Renal pelvis (tissue), 4 donors: Measurements from ENCODE around the gene WDR36. TPM values are rescaled to one million over a fixed set of nuclear protein-coding genes. Genes with fewer than 3 reads are reported as not detected.
"Not testable (repeated sequence)": the region's sequence is repeated elsewhere in the genome, so short reads cannot be mapped to it uniquely, and the experiment has no call there.

Source experiments
- DNase-seq: peaks from one replicate; pipeline ENCODE4 v3.0.0-alpha.2; 2013
- polyA plus RNA-seq, 3 donors: library from polyadenylated mRNA; unstranded; fragments of 120-200 nt; gene quantifications; one replicate each; pipeline ENCODE4 v1.2.1, GENCODE V29; 2013; ENCODE audit not compliant: insufficient read length in 3 of 3

The WDR36 gene
- polyA plus RNA-seq, 3 donors: 23.9 to 32.2 (median 28.4) TPM

DNA sequence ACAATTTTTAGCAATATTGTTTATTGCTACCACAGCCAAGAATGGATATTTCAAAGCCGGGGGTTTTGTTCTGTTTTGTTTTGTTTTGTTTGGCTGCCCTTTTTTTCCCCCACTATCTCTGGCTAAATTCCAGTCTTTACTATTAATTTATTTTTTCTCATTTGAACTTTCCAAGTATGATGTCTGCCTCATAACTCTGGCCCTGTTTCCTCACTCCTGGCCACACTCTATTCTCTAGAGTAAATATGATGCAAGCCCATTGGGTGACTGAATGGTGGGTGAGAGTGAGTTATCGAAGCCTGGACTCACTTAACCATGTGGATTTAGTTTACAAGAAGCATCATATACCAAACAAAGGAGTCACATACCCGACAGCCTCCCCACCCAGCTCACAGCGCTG lies 41.9 kb downstream of the WDR36 start:
- DNase-seq: peak; percentile 16

DNA sequence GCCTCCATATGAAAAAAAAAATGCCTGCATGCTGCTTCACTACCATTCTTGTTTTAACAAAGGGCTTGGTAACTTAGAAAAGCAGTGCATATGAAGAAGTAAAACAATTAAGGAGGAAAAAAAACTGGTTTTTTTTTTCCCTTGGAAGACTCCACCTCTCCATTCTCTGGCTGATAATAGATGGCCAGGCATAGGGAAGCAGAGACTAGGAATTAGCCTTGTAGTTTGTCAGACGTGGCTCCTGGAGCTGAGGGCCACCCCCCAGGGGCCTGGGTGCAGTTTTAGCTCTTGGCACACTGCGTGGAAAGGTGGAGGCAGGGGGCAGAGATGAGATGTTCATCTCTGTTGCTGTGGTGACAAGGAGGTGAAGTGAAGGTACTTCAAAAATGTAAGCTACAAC lies 42.7 kb downstream of the WDR36 start:
- DNase-seq: no peak

DNA sequence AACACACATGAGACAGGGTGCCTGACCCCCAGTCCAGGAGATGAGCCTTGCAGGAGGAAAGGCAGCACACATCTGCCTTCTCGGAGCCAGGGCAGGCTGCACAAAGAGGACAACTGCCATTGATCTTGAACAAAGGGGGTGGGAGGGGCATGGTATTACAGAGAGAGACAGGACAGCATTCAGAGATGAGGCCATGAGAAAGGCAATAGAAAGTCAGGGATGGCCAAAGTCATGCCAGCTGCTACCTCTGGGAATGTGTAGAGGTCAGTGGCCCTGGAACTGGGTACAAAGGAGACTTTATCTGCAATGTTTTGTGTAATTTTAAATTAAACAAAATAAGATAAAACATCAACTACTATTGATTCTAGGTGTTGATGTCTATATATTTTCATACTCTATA lies 43.2 kb downstream of the WDR36 start:
- no peak for DNase-seq

DNA sequence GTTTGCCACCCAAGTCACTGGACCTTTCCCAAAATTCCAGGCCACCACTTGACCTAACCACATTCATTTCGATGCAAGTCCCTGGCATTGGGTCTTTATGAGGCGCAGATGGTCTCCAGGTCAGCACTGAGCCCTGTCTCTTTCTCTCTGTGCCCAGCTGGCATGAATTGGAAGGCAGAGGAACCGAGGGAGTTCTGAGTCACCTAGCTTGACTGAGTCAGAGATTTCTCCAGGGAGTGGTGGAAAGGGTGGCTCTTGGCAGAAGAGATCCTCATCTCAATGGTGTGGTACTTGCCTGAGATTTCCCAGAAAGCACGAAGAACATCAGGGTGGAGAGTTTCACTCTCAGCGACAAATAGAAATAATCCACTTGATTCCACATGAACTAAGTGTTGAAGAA lies 43.8 kb downstream of the WDR36 start:
- DNase-seq: no peak

DNA sequence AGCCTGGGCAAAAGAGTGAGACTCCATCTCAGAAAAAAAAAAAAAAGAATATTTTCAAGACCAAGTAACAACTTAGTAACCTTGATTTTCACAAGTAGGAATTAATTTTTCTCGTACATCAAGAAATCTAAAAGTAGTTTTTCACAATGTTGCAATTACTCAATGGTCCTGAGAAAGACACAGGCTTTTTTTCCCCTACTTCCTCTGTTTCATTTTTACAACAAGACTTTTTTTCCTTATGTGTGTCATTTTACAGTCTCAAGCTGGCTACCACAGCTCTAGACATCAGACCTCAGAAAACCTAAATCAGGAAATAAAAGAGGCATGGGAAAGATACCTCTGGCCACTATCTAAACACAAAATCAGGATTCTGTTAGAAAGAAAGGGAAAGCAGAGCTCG lies 45.9 kb downstream of the WDR36 start:
- DNase-seq: no peak

DNA sequence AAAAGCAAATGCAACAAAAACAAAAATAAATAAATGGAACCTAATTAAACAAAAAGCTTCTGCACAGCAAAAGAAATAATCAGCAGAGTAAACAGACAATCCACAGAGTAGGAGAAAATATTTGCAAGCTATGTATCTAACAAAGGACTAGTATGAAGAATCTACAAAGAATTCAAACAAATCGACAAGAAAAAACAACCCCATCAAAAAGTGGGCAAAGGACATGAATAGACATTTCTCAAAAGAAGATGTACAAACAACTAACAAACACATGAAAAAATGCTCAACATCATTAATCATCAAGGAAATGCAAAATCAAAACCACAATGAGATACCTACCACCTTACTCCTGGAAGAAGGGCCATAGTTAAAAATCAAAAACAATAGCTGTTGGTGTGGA lies 49.3 kb downstream of the WDR36 start:
- DNase-seq: not testable (repeated sequence)

DNA sequence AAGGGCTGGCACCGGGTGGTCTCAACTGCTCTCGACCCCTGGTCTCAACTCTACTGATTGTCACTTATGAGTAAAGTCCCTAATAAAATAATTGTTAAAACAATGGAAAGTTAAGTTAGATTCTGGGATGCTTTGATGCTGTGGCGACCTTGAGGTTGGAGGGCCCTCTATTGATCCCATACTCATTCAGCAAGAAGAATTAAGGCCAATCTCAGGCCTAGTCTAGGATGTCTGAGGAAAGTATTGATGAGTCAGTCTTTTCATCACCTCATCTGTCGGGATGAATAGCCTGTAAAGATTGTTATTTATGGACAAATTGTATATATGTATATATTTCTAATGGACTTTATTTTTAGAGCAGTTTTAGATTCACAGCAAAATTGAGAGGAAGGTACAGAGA lies 50.8 kb downstream of the WDR36 start:
- DNase-seq: no peak

DNA sequence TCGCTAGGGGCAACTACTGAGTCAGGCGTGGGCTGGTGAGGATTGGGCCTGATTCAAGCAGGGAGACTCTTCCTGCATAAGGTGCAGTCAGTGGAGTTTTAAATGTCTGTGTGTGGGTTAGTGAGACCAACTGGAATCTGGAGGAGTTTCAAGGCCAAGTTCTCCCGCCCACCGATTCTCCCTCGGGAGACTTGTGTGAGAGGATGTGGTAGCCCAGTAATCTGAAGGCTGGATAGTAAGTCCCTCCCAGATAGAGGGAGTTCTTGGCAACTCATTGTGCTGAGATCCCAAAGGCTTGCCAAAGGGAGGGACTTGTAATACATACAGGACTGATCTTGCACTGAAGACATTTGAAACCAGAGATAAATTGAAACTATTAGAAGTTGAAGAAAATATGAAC lies 51.8 kb downstream of the WDR36 start:
- DNase-seq: no peak

DNA sequence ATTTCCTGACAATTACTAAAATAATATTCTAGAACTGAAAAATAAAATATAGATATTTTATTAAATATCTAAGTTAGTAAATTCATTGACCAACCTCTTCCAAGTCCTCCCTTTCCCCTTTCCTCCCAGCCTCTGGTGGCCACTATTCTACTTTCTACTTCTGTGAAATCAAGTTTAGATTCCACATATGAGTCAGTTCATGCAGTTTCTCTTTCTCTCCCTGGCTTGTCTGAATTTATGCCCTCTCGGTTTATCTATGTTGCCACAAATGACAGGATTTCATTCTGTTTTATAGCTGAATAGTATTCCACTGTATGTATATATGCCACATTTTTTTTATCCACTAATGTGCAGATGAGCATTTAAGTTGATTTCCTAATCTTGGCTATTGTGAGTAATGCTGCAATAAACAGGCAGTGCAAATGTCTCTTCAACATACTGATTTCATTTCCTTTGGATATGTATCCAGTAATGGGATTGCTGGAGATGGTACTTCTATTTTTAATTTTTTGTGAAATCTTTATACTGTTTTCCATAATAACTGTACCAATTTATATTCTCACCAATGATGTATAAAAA lies 52.3 kb downstream of the WDR36 start:
- no peak for DNase-seq

DNA sequence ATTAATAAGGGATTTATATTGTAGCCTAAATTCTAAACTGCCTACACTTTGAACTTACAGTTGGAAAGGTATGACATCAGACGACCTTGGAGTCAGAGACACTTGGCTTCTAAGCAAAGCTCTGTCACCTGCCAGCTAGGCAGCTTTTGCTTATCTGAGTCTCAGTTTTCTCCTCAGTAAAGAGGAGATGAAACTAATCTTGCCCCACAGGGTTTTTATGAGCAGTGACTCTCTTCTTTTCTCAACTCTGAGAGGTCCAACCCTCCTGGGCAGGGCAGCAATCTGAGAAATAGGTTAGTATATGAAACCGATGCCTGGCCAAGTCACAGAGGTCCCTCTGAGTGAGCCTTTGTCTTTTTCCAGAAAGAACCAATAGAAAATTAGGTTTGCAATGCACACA lies 53.9 kb downstream of the WDR36 start:
- no peak for DNase-seq

DNA sequence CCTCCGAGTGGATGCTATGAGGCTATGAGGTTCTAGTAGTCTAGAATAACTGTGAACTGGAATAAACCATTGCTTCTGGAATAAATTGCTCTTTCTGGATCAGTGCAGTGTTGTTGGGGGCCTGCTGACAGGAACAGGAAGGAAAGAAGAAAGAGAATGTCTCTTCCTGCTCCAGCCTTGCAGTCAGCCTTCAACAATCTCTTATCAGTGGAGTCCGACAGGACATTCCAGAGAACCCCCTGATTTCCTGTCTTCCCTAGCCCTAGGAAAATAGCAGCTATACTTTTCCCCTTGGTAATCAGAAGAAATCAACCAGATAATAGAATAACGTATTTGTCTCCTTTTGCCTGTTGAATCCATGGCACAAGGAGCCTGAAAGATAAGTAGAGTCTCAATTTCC lies 55.4 kb downstream of the WDR36 start:
- no peak for DNase-seq

DNA sequence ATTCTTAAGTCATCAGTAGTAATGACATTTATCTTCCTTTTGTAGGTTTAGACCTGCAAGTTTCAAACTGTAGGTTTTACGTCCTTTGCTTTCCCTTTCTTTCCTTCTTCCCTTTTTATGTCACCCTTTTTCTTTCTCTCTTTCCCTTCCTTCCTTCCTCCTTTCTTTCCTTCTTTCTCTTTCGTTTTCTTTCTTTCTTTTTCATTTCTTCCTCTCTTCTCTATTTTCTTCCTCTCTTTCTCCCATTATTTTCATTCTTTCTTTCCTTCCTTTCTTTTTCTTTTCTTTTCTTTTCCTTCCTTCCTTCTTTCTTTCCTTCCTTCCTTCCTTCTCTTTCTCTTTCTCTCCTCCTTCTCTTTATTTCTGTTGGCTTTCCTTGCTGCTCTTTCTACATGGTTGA lies 59.9 kb downstream of the WDR36 start:
- DNase-seq: no peak

DNA sequence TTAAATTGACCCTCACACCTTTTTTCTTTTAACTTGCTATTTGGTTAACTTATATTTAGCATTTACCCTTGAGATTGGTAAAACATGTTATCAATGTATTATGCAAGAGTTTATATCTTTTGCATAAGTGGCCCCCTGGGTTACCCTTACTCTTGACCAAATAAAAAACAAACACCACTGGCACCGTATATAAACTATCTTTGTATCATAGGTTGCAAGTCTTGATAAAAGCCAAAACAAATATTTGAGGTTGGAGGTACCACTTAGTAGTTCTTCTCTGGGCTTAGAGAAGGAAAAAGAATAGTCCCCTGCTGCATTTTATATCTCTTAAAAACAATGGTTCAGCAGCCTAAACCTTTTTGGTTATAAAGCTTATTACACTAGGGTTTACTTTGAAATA lies 61.3 kb downstream of the WDR36 start:
- DNase-seq: no peak

DNA sequence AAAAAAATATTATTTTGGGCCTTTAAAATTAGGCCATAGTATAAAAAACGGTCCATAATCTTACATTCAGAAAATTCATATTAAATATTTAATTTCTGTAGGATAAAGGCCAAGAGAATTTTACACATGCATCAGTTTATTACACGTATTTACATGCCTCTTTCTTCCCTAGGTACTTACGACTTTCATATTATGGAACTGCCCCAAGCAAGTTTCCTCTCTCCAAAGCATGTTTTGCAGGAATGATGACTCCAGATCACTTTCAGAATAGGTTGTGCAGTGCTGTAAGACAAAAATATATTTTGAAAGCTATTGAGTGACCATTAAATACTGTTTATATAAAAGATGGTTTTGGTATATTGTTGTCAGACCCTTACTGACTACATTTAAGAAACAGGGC lies 61.8 kb downstream of the WDR36 start:
- no peak for DNase-seq

DNA sequence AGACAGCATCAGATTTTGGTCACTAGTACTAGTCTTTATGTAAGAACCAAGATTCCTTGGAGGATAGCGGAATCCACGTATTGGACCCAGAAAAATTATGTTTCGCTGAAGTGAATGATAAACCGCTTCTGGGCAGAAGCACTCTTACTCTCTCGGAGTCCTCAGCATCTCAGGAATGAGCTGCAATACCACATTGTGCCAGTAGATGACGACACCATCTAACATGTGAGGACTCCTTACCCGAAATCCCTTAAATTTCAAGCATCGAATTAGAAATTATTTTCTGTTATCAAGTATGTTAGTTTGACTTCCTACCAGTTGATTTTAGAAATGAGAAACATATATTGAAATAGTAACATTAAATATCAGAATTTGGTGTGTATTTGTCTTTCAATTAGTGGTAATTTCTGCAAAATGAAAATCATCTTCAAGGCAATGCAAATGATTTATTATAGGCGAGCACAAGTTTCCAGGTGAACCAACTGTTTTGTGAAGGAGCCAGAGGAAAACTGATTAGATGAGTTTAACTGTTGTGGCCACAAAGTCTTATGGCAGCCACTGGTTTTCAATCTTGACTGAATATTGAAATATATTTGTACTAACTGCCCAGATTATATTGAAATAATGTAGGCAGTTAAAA lies 66.1 kb downstream of the WDR36 start:
- peak; percentile 73 for DNase-seq

DNA sequence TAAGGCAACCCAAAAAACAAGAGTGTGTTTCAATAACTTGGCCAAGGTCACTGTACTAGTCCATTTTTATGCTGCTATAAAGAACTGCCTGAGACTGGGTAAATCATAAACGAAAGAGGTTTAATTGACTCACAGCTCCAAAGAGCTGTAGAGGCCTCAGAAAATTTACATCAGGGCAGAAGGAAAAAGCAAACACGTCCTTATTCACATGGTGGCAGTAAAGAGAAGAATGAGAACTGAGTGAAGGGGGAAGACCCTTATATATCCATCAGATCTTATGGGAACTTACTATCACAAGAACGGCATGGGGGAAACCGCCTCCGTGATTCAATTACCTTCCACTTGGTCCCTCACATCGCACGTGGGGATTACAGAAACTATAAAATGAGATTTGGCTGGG lies 67.7 kb downstream of the WDR36 start:
- peak; percentile 12 for DNase-seq

DNA sequence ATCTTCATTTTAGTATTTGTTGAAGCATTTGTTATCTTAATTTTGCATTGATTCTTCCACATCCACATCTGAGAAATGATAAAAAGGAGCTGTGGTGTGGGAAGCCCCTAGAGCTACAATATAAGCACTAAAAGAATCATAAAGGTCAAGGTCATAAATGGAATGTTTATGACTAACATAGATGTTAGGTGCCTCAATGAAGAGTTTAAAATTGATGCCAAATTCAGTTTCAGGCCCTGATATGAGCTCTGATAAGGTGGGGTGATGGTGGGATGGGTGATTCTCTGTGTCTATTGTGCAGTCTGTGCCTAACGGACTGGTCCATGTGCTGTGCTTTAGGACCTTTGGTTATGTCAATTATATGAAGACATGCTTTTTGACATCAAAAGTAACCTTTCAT lies 70.9 kb downstream of the WDR36 start:
- DNase-seq: no peak

DNA sequence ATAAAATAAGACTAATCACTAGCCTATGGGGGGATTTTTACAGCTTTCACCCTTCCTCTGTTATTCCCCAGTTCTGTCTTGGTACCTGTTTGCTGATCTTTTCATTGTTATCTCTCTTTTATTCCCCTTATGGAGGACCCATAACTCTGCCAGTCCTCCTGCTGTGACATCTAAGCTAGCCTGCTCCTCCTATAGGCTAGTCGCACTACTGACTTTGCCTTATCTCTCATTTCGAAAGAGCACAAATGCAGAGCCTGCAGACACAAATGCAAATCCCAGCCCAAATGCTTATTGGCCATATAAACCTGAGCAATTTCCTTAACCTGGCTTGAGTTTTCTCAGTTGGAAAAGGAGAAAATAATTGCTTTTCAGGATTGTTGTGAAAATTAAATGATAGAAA lies 72.9 kb downstream of the WDR36 start:
- no peak for DNase-seq

DNA sequence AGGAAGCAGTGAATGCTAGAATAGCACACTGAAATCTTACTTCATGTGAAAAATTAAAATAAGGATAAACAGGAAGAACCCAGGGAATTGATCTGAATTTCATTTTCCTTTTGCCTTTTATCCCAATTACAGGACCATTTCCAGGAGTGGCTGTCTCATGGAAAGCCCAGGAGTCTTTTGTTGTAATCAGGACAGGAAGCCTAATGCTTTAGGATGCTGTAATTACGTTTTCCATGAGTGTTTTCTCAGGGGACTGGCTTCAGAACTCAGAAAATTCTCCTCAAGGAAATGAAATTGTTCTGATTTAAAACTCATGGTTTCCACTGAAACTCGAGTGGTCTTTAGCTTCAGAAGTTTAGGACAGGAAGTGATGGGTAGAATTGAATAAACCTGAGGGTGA lies 75.4 kb downstream of the WDR36 start:
- DNase-seq: no peak

DNA sequence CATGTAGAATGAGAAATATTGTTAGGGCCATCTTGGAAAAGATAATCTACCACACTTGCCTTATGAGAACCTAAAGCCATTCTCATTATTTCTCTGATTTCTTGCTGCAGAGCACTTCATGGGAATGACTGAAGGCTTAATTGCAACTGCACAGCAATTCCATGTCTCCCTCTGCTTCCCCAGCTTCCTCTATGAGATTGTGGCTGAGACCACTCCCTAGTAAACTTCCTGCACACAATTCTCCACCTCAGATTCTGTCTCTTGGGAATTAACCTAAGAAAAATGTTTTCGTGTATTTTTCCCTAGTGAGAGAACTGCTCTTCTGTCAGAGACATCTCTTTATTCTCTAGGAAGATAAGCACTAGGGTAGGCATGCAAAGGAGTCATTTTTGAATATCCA lies 76.5 kb downstream of the WDR36 start:
- DNase-seq: no peak

DNA sequence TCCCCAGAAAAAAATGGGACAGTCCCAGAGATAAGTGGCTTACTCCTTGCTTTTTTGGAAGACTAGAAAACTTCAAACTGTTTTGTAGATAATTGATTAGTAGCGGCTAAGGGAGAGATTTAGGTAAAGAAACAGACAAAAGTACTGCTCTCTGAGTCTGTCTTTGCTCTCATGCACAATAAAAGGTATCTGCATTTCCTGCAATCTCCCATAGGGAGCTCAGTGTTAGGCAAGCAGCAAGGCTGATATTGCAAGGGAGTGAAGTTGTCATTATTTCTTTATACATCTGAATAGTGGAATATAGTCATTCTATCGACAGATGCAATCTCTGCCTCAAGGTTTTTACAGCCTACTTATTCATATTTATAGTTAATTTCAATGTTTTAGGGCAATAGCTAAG lies 77.1 kb downstream of the WDR36 start:
- DNase-seq: no peak

DNA sequence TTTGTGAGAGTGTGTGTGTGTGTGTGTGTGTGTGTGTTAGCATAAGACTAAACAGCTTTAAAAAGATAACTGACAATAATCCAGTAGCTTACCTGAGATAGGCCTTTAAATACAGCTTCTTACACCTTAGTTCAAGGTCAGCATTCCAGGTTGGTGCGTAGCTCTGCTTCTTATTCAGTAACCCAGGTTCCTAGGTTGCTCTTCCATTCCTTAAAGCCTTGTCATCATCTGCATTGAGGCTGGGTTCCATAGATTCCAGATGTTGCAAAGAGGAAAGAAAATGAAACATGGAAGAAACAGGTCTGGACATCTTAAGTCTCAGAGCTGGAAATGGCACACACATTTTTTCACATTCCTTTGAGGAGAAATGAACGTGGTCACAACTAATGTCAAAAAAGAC lies 78.1 kb downstream of the WDR36 start:
- DNase-seq: no peak

DNA sequence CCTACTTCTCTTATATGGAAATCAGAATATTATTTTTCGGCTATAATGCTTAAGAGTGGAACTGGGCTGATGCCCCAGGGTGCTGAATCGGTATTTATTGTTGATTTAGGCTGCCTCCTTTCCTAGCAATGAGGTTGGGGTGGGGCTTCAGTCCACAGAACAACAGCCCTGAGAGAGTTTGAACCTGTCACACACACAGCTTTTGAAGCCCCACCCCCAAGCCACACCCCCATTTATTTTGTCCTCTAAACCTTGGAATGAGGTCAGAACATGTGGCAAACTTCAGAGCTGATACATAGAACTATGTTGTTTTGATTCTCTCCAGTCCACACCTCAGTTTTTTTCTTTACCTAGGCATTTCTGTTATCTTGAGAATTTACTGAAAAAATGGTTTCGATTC lies 80.4 kb downstream of the WDR36 start:
- no peak for DNase-seq

DNA sequence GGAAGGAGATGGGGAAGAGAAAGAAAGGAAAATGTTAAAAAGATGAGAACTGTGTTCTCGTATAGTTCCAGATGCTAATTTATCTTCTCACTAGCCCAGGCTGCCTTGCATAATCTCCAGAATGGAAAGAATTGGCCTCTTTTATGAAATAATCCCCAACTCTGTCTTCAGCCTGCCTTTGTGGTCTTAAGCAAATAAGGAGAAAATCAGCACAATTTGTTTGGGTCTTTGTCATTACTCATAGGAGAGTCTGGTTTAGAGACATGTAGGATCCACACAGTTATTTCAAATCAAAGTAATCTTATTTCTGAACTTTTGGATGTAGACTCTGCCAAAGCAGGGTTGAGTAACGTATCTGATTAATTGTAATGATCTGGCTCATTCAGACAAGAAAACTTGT lies 81.3 kb downstream of the WDR36 start:
- no peak for DNase-seq
